HG03175 (cell line): ENCODE results near the gene PSMG4.

Experiments
- ATAC-seq: cut with Tn5 transposase; IDR thresholded peaks from one replicate; pipeline ENCODE4 v1.9.1; 2021; ENCODE audit warnings: mild to moderate bottlenecking, moderate library complexity; ENCODE audit not compliant: unreplicated experiment

Gene PSMG4

GRCh38 chr6:3288711-3289663, 30.2 kb downstream of the PSMG4 start:
- no peak for ATAC-seq

- no peak for ATAC-seq
These were observed 30.9 kb downstream of the PSMG4 start for GRCh38 chr6:3289664-3290055.

- no peak for ATAC-seq
These were observed 31.6 kb downstream of the PSMG4 start for GRCh38 chr6:3290149-3290930.

- no peak for ATAC-seq
These were observed 32.1 kb downstream of the PSMG4 start for GRCh38 chr6:3290931-3291211.

- no peak for ATAC-seq
These were observed 32.6 kb downstream of the PSMG4 start for GRCh38 chr6:3291346-3291745.

- no peak for ATAC-seq
These were observed 33.2 kb downstream of the PSMG4 start for GRCh38 chr6:3291987-3292386.

GRCh38 chr6:3292431-3293197, 33.9 kb downstream of the PSMG4 start:
- ATAC-seq: no peak

- no peak for ATAC-seq
These were observed 34.8 kb downstream of the PSMG4 start for GRCh38 chr6:3293271-3294155.

GRCh38 chr6:3294396-3294795, 35.6 kb downstream of the PSMG4 start:
- no peak for ATAC-seq

- no peak for ATAC-seq
These were observed 36.4 kb downstream of the PSMG4 start for GRCh38 chr6:3294921-3295871.

GRCh38 chr6:3296078-3296477, 37.3 kb downstream of the PSMG4 start:
- ATAC-seq: no peak

- ATAC-seq: no peak
These were observed 37.8 kb downstream of the PSMG4 start for GRCh38 chr6:3296537-3296936.

- ATAC-seq: no peak
These were observed 38.3 kb downstream of the PSMG4 start for GRCh38 chr6:3297006-3297405.

GRCh38 chr6:3297909-3298308, 39.2 kb downstream of the PSMG4 start:
- no peak for ATAC-seq

- no peak for ATAC-seq
These were observed 40.5 kb downstream of the PSMG4 start for GRCh38 chr6:3299221-3299620.

GRCh38 chr6:3301506-3301905, 42.8 kb downstream of the PSMG4 start:
- ATAC-seq: no peak

GRCh38 chr6:3303795-3304411, 45.2 kb downstream of the PSMG4 start:
- ATAC-seq: no peak

- ATAC-seq: no peak
These were observed 45.9 kb downstream of the PSMG4 start for GRCh38 chr6:3304500-3305215.
